HCT116 (cell line): ENCODE measurements around the gene EEF1E1. TPM values are rescaled to one million over a fixed set of nuclear protein-coding genes. Genes with fewer than 3 reads are reported as not detected.

Source experiments
- ATAC-seq: fragments of 200-7000 bp; cut with Tn5 transposase; 2 replicates; pipeline ENCODE4 v1.9.1; 2020; ENCODE audit warnings: mild to moderate bottlenecking, moderate library complexity
- BruUV-seq: library from RNA; stranded (reverse); fragments of 400-500 nt; replicated peaks from 2 replicates; lab custom pipeline; 2021; lab: Mats Ljungman, UMichigan
- CTCF ChIA-PET: fragments of 300-600 bp; sonication (Branson Sonifier 250); formaldehyde crosslinking; loops from one replicate; lab custom pipeline; 2021; ENCODE audit warnings: antibody characterized with exemption; lab: Charles Lee
- POLR2A ChIA-PET: fragments of 300-600, 350-600 bp; sonication (Branson Sonifier 250); formaldehyde crosslinking; loops from one replicate; lab custom pipeline; 2021; ENCODE audit warnings: antibody characterized with exemption; lab: Charles Lee
- RAD21 ChIA-PET, 2 experiments: fragments of 300-600 bp; sonication (Branson Sonifier 250); formaldehyde crosslinking; loops; one replicate each; lab custom pipeline; 2023; ENCODE audit warnings: low total read pairs in 2 of 2; ENCODE audit not compliant: uncharacterized antibody in 2 of 2, unreplicated experiment in 2 of 2, low non-redundant PET in 1 of 2; lab: Charles Lee
- DNase-seq: peaks from one replicate; pipeline ENCODE4 v3.0.0-alpha.2; 2010; ENCODE audit warnings: low read depth, low spot score
- H2AFZ ChIP-seq: fragments of 200-600 bp; shearing (Covaris generic), sonication (generic); 2 replicates; pipeline ENCODE4 v1.6.1; 2017; ENCODE audit warnings: low read depth, mixed run types, mixed read lengths, antibody characterized with exemption, low read length; ENCODE audit not compliant: poor library complexity, severe bottlenecking
- H3K27ac ChIP-seq: 2 replicates; pipeline ENCODE4 v1.5.1; 2012; ENCODE audit warnings: low read depth, low read length
- H3K27me3 ChIP-seq: fragments of 200-600 bp; sonication (generic); 2 replicates; pipeline ENCODE4 v1.6.1; 2016; ENCODE audit warnings: mixed run types, low read length, mixed read lengths; ENCODE audit not compliant: insufficient read depth
- H3K36me3 ChIP-seq, 2 experiments: fragments of 200-500 bp in 1 of 2; fragments of 200-600 bp in 1 of 2; sonication (Bioruptor generic) in 1 of 2; sonication (generic) in 1 of 2; 2 replicates each; pipeline versions ENCODE4 v1.5.1 to v1.6.1; 2014 to 2016; ENCODE audit warnings: low read length in 2 of 2, inconsistent platforms in 1 of 2, mixed read lengths in 1 of 2, mixed run types in 1 of 2; ENCODE audit not compliant: insufficient read depth in 2 of 2, control insufficient read depth in 1 of 2
- H3K4me1 ChIP-seq, 2 experiments: fragments of 200-600 bp in 1 of 2; sonication (generic) in 1 of 2; 2 replicates each; pipeline versions ENCODE4 v1.5.1 to v1.6.1; 2012 to 2017; ENCODE audit warnings: low read length in 2 of 2, inconsistent platforms in 1 of 2, mild to moderate bottlenecking in 1 of 2, mixed read lengths in 1 of 2, mixed run types in 1 of 2, moderate library complexity in 1 of 2; ENCODE audit not compliant: insufficient read depth in 2 of 2, control insufficient read depth in 1 of 2
- H3K4me2 ChIP-seq: fragments of 200-600 bp; sonication (generic); 2 replicates; pipeline ENCODE4 v1.6.1; 2017; ENCODE audit warnings: mixed run types, low read length, mixed read lengths
- H3K4me3 ChIP-seq, 2 experiments: fragments of 200-600 bp in 1 of 2; sonication (generic) in 1 of 2; replicated peaks in 1 of 2; 2 replicates each; pipeline ENCODE4 v1.5.1; 2011 to 2016; ENCODE audit warnings: low read length in 2 of 2, control low read depth in 1 of 2, low read depth in 1 of 2, mild to moderate bottlenecking in 1 of 2, mixed read lengths in 1 of 2, mixed run types in 1 of 2
- H3K79me2 ChIP-seq: fragments of 200-600 bp; sonication (generic); 2 replicates; pipeline ENCODE4 v1.6.1; 2017; ENCODE audit warnings: mild to moderate bottlenecking, mixed run types, low read length, moderate library complexity, mixed read lengths; ENCODE audit not compliant: insufficient read depth
- H3K9ac ChIP-seq: fragments of 200-600 bp; sonication (generic); 2 replicates; pipeline ENCODE4 v1.6.1; 2016; ENCODE audit warnings: low read length, mixed read lengths
- H3K9me2 ChIP-seq: fragments of 200-600 bp; sonication (generic), shearing (Covaris generic); 2 replicates; pipeline ENCODE4 v1.6.1; 2017; ENCODE audit warnings: mixed run types, mild to moderate bottlenecking, moderate library complexity; ENCODE audit not compliant: insufficient read depth
- H3K9me3 ChIP-seq, 2 experiments: fragments of 200-500 bp in 1 of 2; fragments of 200-600 bp in 1 of 2; sonication (Bioruptor generic) in 1 of 2; sonication (generic) in 1 of 2; 2 replicates each; pipeline ENCODE4 v1.6.1; 2014 to 2017; ENCODE audit warnings: low read length in 2 of 2, mixed read lengths in 2 of 2, inconsistent platforms in 1 of 2, low read depth in 1 of 2, mild to moderate bottlenecking in 1 of 2, mixed run types in 1 of 2, moderate library complexity in 1 of 2; ENCODE audit not compliant: control insufficient read depth in 1 of 2, insufficient read depth in 1 of 2
- H4K20me1 ChIP-seq: fragments of 200-600 bp; sonication (generic), shearing (Covaris generic); 2 replicates; pipeline ENCODE4 v1.6.1; 2017; ENCODE audit warnings: mixed run types, mild to moderate bottlenecking, moderate library complexity; ENCODE audit not compliant: insufficient read depth
- CEBPB ChIP-seq: IDR thresholded peaks from 2 replicates; pipeline ENCODE4 v1.6.1; 2012; ENCODE audit warnings: low read depth
- CTCF ChIP-seq, 3 experiments: fragments of 200-600 bp in 1 of 3; sonication (generic) in 1 of 3; IDR thresholded peaks in 2 of 3; conservative IDR thresholded peaks in 1 of 3; 2 replicates each; pipeline ENCODE4 v1.5.1; 2012 to 2017; ENCODE audit warnings: low read depth in 2 of 3, low read length in 2 of 3, antibody characterized with exemption in 1 of 3, borderline replicate concordance in 1 of 3, control low read depth in 1 of 3, mild to moderate bottlenecking in 1 of 3, mixed read lengths in 1 of 3, mixed run types in 1 of 3, moderate library complexity in 1 of 3; ENCODE audit not compliant: insufficient read depth in 1 of 3
- ELF1 ChIP-seq: IDR thresholded peaks from 2 replicates; pipeline ENCODE4 v1.6.1; 2012; ENCODE audit warnings: low read depth, borderline replicate concordance
- EZH2 ChIP-seq: fragments of 200-600 bp; sonication (generic); IDR thresholded peaks from 2 replicates; pipeline ENCODE4 v1.6.1; 2017; ENCODE audit warnings: antibody characterized with exemption, mixed run types
- EZH2phosphoT487 ChIP-seq: fragments of 200-600 bp; IDR thresholded peaks from 2 replicates; pipeline ENCODE4 v1.6.1; 2018; ENCODE audit warnings: antibody characterized with exemption, borderline replicate concordance
- FOSL1 ChIP-seq: IDR thresholded peaks from 2 replicates; pipeline ENCODE4 v1.6.1; 2012; ENCODE audit warnings: low read depth
- JUND ChIP-seq: IDR thresholded peaks from 2 replicates; pipeline ENCODE4 v1.6.1; 2012
- POLR2A ChIP-seq: IDR thresholded peaks from 2 replicates; pipeline ENCODE4 v1.7.0; 2011; ENCODE audit warnings: borderline replicate concordance; ENCODE audit not compliant: insufficient read depth, insufficient read length; ENCODE audit errors: extremely low read depth
- SRF ChIP-seq: IDR thresholded peaks from 2 replicates; pipeline ENCODE4 v1.6.1; 2012; ENCODE audit warnings: low read depth
- TCF7L2 ChIP-seq: IDR thresholded peaks from 2 replicates; pipeline ENCODE4 v1.7.0; 2011; ENCODE audit warnings: borderline replicate concordance, inconsistent platforms; ENCODE audit not compliant: insufficient read depth, insufficient read length; ENCODE audit errors: extremely low read depth
- ZBTB33 ChIP-seq: IDR thresholded peaks from 2 replicates; pipeline ENCODE4 v1.6.1; 2011; ENCODE audit warnings: mild to moderate bottlenecking, low read length, moderate library complexity; ENCODE audit not compliant: insufficient replicate concordance; ENCODE audit errors: extremely low read depth
- ZFX ChIP-seq: fragments of 450-650 bp; IDR thresholded peaks from 2 replicates; pipeline ENCODE4 v1.6.1; 2017
- intact Hi-C: fragments of 100-400 bp; cut with micrococcal nuclease; formaldehyde crosslinking; loops from 2 replicates; pipeline ENCODE4 v1.10.0; 2022
- total RNA-seq: library from RNA; stranded (reverse); gene quantifications from one replicate; pipeline ENCODE4 v1.2.1, GENCODE V29; 2021; ENCODE audit not compliant: unreplicated experiment

Gene EEF1E1
- total RNA-seq, 1 experiment from 2014 or later: 69.7 TPM

GRCh38 chr6:8132130-8132529 is 29.8 kb upstream of the EEF1E1 start:
- Histone ChIP-seq H2AFZ (no peak overlapping the region), H3K4me1 (peaks cover 0 to 2% of the 10 kb centered on the region in 2 experiments; a peak in 1 of 4 replicates), H3K79me2 (no peaks in the 10 kb centered on the region), H3K36me3 (no peaks in the 10 kb centered on the region), H4K20me1 (no peaks in the 10 kb centered on the region), H3K9me3 (no peaks in the 10 kb centered on the region), H3K27me3 (0 out of 2 replicates have a peak, but pooled peaks cover 5% of the 10 kb centered on the region), H3K4me2 (no peak overlapping the region), H3K9ac (no peak overlapping the region), H3K4me3 (no peak overlapping the region), H3K27ac (no peak overlapping the region), H3K9me2 (no peaks in the 10 kb centered on the region)
- no peak for DNase-seq
- ChIA-PET POLR2A (interaction anchor here (1.9 kb wide), 1 partner anchor 87 kb away, joined by 10 read pairs; no protein-coding TSS in a partner anchor), CTCF (interaction anchor here (0.9 to 9.1 kb wide), 2 partner anchors 11 to 87 kb away, joined by 4 to 198 read pairs; no protein-coding TSS in a partner anchor), RAD21 (interaction anchor here (1.7 to 4.2 kb wide), 2 partner anchors 87 kb away, joined by 19 to 37 read pairs; no protein-coding TSS in a partner anchor)
- no TSS peak for BruUV-seq
- TF ChIP-seq POLR2A: no peak
- TF ChIP-seq SRF: no peak
- no peak for TF ChIP-seq EZH2
- TF ChIP-seq JUND: no peak
- TF ChIP-seq EZH2phosphoT487: no peak
- TF ChIP-seq ZBTB33: no peak
- TF ChIP-seq FOSL1: no peak
- no peak for TF ChIP-seq TCF7L2
- TF ChIP-seq CEBPB: no peak
- TF ChIP-seq ZFX: no peak
- no peak for TF ChIP-seq ELF1
- no peak for TF ChIP-seq CTCF (IDR thresholded peaks at IDR 0.05 in 2 of 3, conservative IDR thresholded peaks at IDR 0.05 in 1 of 3; ENCODE audit: borderline replicate concordance in 1 of 3, insufficient read depth in 1 of 3, low read depth in 2 of 3, low read length in 2 of 3)
- ATAC-seq: no peak
- intact Hi-C loops: loop anchor here (10.0 kb wide), 1 partner anchor 853 kb away; no protein-coding TSS in a partner anchor
